ENCODE results near the gene CDKAL1. TPM values are rescaled to one million over a fixed set of nuclear protein-coding genes. Genes with fewer than 3 reads are reported as not detected.

CDKAL1 gene
- total RNA-seq, 1 experiment from 2014 or later: 20.6 TPM

GRCh38 chr6:20800229-20800628 is 266.0 kb downstream of the CDKAL1 start:
- ChIA-PET CTCF (no interaction called here), POLR2A (no interaction called here)
- no peaks in the 10 kb centered on the region for H3K27me3 Mint-ChIP-seq (ENCODE audit: low read depth)
- no peak for DNase-seq (ENCODE audit: low spot score)
- H3K4me3 Mint-ChIP-seq: no peak overlapping the region
- peaks cover 10% of the 10 kb centered on the region for H3K4me1 Mint-ChIP-seq
- no peaks in the 10 kb centered on the region; the same call in 1 of the 2 replicates for H3K9me3 Mint-ChIP-seq
- ATAC-seq: no peak
- TF ChIP-seq ZNF138 (CRISPR knock-in tag; conservative IDR thresholded peaks at IDR 0.05): no peak
- H3K27ac Mint-ChIP-seq: no peak overlapping the region
- H3K36me3 Mint-ChIP-seq: 0 out of 2 replicates have a peak, but pooled peaks cover 3% of the 10 kb centered on the region

GRCh38 chr6:20800653-20801052 is 266.4 kb downstream of the CDKAL1 start:
- H3K9me3 Mint-ChIP-seq: no peaks in the 10 kb centered on the region; the same call in 1 of the 2 replicates
- peaks cover 6% of the 10 kb centered on the region; the same call in 1 of the 2 replicates for H3K36me3 Mint-ChIP-seq
- ATAC-seq (no peak), DNase-seq (ENCODE audit: low spot score) (no peak)
- no peak overlapping the region for H3K4me3 Mint-ChIP-seq
- CTCF ChIA-PET: no interaction called here
- H3K27ac Mint-ChIP-seq: no peak overlapping the region
- H3K4me1 Mint-ChIP-seq: peaks cover 10% of the 10 kb centered on the region
- H3K27me3 Mint-ChIP-seq (ENCODE audit: low read depth): no peaks in the 10 kb centered on the region
- POLR2A ChIA-PET: no interaction called here
- TF ChIP-seq JAZF1 (CRISPR knock-in tag; IDR thresholded peaks at IDR 0.05): no peak
- TF ChIP-seq ZNF121 (CRISPR knock-in tag; IDR thresholded peaks at IDR 0.05): peak; percentile 66; the same call in 1 of the 2 replicates

- POLR2A ChIA-PET: no interaction called here
- Mint-ChIP-seq H3K9me3 (peaks cover 7% of the 10 kb centered on the region), H3K4me3 (no peak overlapping the region), H3K4me1 (peaks cover 6% of the 10 kb centered on the region; the same call in 1 of the 2 replicates), H3K27me3 (ENCODE audit: low read depth) (no peaks in the 10 kb centered on the region), H3K36me3 (peaks cover 12% of the 10 kb centered on the region), H3K27ac (no peak overlapping the region)
- DNase-seq (ENCODE audit: low spot score) (no peak), ATAC-seq (no peak)
- TF ChIP-seq ZNF671 (CRISPR knock-in tag; IDR thresholded peaks at IDR 0.05) (no peak), CDX4 (CRISPR knock-in tag; IDR thresholded peaks at IDR 0.05; ENCODE audit: borderline replicate concordance) (no peak), NR1H2 (CRISPR knock-in tag; IDR thresholded peaks at IDR 0.05) (no peak), IRF2 (CRISPR knock-in tag; IDR thresholded peaks at IDR 0.05; ENCODE audit: borderline replicate concordance, low read depth) (no peak), EMX1 (CRISPR knock-in tag; IDR thresholded peaks at IDR 0.05) (no peak), IRF1 (CRISPR knock-in tag; IDR thresholded peaks at IDR 0.05) (no peak), MAX (CRISPR knock-in tag; IDR thresholded peaks at IDR 0.05) (no peak), TEAD1 (CRISPR knock-in tag; IDR thresholded peaks at IDR 0.05) (no peak), ZNF138 (CRISPR knock-in tag; conservative IDR thresholded peaks at IDR 0.05) (no peak), JAZF1 (CRISPR knock-in tag; IDR thresholded peaks at IDR 0.05) (no peak), ETV6 (CRISPR knock-in tag; IDR thresholded peaks at IDR 0.05) (no peak), RORB (CRISPR knock-in tag; IDR thresholded peaks at IDR 0.05) (no peak), HMGA2 (CRISPR knock-in tag; IDR thresholded peaks at IDR 0.05) (no peak), ZNF396 (CRISPR knock-in tag; IDR thresholded peaks at IDR 0.05; ENCODE audit: borderline replicate concordance) (no peak), ZNF317 (CRISPR knock-in tag; IDR thresholded peaks at IDR 0.05; ENCODE audit: borderline replicate concordance, low read depth) (no peak)
- CTCF ChIA-PET: no interaction called here
Observed at GRCh38 chr6:20801595-20801994, 267.3 kb downstream of the CDKAL1 start.

GRCh38 chr6:20802596-20802995 is 268.3 kb downstream of the CDKAL1 start:
- Mint-ChIP-seq H3K4me3 (no peak overlapping the region), H3K27me3 (ENCODE audit: low read depth) (no peaks in the 10 kb centered on the region), H3K36me3 (peaks cover 16% of the 10 kb centered on the region), H3K9me3 (peaks cover 11% of the 10 kb centered on the region), H3K27ac (no peak overlapping the region), H3K4me1 (peaks cover 3% of the 10 kb centered on the region; the same call in 1 of the 2 replicates)
- ChIA-PET POLR2A (no interaction called here), CTCF (no interaction called here)
- no peak for ATAC-seq
- no peak for DNase-seq (ENCODE audit: low spot score)
- no peak for TF ChIP-seq PRDM15 (CRISPR knock-in tag; IDR thresholded peaks at IDR 0.05)
- no peak for TF ChIP-seq RORB (CRISPR knock-in tag; IDR thresholded peaks at IDR 0.05)
- no peak for TF ChIP-seq ZNF232 (CRISPR knock-in tag; IDR thresholded peaks at IDR 0.05)
- no peak for TF ChIP-seq CBFB (CRISPR knock-in tag; IDR thresholded peaks at IDR 0.05; ENCODE audit: low read depth)
- TF ChIP-seq GTF2I (CRISPR knock-in tag; conservative IDR thresholded peaks at IDR 0.05): no peak
- TF ChIP-seq ZNF317 (CRISPR knock-in tag; IDR thresholded peaks at IDR 0.05; ENCODE audit: borderline replicate concordance, low read depth): no peak
- TF ChIP-seq ATF6 (CRISPR knock-in tag; IDR thresholded peaks at IDR 0.05): no peak
